CD4-positive, alpha-beta T cell treated with Interleukin-1 beta for 1 hour (primary cell): ENCODE measurements around the gene RIPPLY3.

Experiments used
- DNase-seq, 2 donors: peaks; one replicate each; pipeline ENCODE4 v3.0.0-alpha.2; 2020 to 2022

RIPPLY3 gene

GRCh38 chr21:37006486-37007291, at the start of gene RIPPLY3:
Gene RIPPLY3 (plus strand): TSS chr21:37006702. CDS start chr21:37006773, 71 bp downstream.
- DNase-seq: no peak

GRCh38 chr21:36959020-36959835, 47.3 kb upstream of the RIPPLY3 start:
- DNase-seq: no peak

- no peak for DNase-seq
Measured at GRCh38 chr21:36960676-36961284, 45.7 kb upstream of the RIPPLY3 start.

- DNase-seq: no peak
Measured at GRCh38 chr21:36962098-36962780, 44.3 kb upstream of the RIPPLY3 start.

- no peak for DNase-seq
Measured at GRCh38 chr21:36964398-36964797, 42.1 kb upstream of the RIPPLY3 start.

GRCh38 chr21:36964827-36965719, 41.4 kb upstream of the RIPPLY3 start:
- DNase-seq: no peak

GRCh38 chr21:36965720-36966065, 40.8 kb upstream of the RIPPLY3 start:
- DNase-seq: no peak

GRCh38 chr21:36966066-36966820, 40.3 kb upstream of the RIPPLY3 start, which contains the start of gene HLCS:
Gene HLCS (minus strand): TSS chr21:36966669. CDS start chr21:36966638, 31 bp downstream.
- peak; percentile 81 to 85 for DNase-seq

GRCh38 chr21:36966821-36967768, 39.4 kb upstream of the RIPPLY3 start:
- no peak for DNase-seq

GRCh38 chr21:36968414-36968813, 38.1 kb upstream of the RIPPLY3 start:
- DNase-seq: no peak

- no peak for DNase-seq
Measured at GRCh38 chr21:36968976-36969375, 37.5 kb upstream of the RIPPLY3 start.

- no peak for DNase-seq
Measured at GRCh38 chr21:36973986-36974850, 32.3 kb upstream of the RIPPLY3 start.

GRCh38 chr21:36974851-36975192, 31.7 kb upstream of the RIPPLY3 start:
- DNase-seq: no peak

GRCh38 chr21:36976228-36976861, 30.2 kb upstream of the RIPPLY3 start:
- DNase-seq: no peak

- DNase-seq: peak in 1 of 2 donors; percentile 62
Measured at GRCh38 chr21:36976882-36977651, 29.4 kb upstream of the RIPPLY3 start.

GRCh38 chr21:36980280-36981048, 26.0 kb upstream of the RIPPLY3 start:
- no peak for DNase-seq

GRCh38 chr21:36981049-36981391, 25.5 kb upstream of the RIPPLY3 start:
- DNase-seq: no peak
